ENCODE data around the gene DCUN1D2.

Gene DCUN1D2

DNA sequence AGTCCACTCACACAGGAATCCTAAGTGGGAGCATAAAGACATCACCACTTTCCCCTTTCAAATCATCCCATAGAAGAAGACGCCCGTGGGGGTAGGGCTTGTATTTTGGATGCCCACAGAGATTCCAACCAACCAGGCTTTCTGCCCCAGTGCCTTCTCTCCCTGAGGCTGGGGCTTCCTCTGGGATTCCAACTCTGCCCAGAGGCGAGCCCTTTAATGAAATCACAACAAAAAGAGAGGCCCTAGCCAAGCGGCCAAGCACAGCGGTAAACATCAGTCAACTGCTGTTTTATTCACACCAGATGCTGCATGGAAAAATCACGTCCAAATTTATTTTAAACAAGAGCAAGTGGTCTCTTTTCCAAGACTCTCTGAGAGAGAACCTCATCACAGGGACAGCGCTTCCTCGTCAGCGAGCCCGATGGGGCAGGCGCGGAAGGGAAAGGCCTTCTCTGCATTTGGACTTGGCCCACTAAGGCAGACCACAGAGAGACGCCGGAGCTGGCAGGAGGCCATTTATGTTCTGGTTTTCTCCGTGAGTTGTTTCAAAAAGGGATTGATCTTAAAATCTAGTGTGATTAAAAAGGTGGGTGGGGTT is 68.7 kb downstream of the DCUN1D2 start:
- TF ChIP-seq, protein P1, sequence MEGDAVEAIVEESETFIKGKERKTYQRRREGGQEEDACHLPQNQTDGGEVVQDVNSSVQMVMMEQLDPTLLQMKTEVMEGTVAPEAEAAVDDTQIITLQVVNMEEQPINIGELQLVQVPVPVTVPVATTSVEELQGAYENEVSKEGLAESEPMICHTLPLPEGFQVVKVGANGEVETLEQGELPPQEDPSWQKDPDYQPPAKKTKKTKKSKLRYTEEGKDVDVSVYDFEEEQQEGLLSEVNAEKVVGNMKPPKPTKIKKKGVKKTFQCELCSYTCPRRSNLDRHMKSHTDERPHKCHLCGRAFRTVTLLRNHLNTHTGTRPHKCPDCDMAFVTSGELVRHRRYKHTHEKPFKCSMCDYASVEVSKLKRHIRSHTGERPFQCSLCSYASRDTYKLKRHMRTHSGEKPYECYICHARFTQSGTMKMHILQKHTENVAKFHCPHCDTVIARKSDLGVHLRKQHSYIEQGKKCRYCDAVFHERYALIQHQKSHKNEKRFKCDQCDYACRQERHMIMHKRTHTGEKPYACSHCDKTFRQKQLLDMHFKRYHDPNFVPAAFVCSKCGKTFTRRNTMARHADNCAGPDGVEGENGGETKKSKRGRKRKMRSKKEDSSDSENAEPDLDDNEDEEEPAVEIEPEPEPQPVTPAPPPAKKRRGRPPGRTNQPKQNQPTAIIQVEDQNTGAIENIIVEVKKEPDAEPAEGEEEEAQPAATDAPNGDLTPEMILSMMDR (IDR thresholded peaks at IDR 0.05; ENCODE audit: low read depth, low read length), result no peak
- in situ Hi-C loops (cut with HindIII; ENCODE audit: low sequenced_read_pairs), result no loop called here
- peak; percentile 11 for DNase-seq (ENCODE audit: low read depth, low spot score)
- H3K4me3 ChIP-seq (ENCODE audit: low read depth, low read length), result no peak overlapping the region

DNA sequence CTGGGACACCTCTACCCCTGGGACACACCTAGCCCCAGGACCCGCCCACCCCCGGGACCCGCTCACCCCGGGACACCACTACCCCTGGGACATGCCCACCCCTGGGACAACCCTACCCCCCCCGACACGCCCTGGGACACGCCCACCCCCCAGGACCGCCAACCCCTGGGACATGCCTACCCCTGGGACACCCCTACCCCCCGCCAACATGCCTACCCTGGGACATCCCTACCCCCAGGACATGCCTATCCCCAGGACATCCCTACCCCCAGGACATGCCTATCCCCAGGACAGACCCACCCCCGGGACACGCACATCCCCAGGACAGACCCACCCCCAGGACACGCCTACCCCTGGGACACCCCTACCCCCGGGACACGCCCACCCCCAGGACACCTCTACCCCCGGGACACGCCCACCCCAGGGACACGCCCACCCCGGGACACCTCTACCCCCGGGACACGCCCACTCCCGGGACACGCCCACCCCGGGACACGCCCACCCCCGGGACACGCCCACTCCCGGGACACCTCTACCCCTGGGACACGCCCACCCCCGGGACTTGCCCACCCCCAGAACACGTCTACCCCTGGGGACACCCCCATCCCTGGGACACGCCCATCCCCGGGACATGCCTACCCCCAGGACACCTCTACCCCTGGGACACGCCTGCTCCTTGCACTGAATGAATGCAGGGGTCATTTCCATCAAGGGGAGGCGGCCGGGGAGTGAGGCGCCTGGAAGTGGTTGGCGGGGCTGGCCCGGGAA is 69.5 kb downstream of the DCUN1D2 start:
- TF ChIP-seq, protein P1 (IDR thresholded peaks at IDR 0.05; ENCODE audit: low read depth, low read length), result no peak
- no peak for DNase-seq (ENCODE audit: low read depth, low spot score)
- in situ Hi-C loops (cut with HindIII; ENCODE audit: low sequenced_read_pairs), result no loop called here
- H3K4me3 ChIP-seq (ENCODE audit: low read depth, low read length), result no peak overlapping the region

DNA sequence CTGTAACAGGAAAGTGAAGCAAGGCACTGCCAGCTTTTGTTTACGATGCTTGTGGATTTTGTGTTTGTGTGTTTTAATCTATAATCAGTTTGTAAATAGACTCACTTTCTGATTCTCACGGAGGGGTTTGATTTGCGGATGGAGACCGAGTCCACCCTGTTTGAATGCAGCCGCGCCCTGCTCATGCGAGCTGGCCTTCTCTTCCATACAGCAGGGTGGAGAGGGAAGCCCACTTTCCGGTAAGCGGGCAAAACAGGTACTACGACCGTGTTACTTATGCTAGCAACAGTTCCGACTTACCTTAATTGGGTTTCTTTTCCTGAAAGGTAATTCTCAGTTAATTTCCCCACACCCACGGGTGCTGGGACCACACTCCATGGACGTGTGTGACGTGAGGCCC is 70.3 kb downstream of the DCUN1D2 start:
- H3K4me3 ChIP-seq (ENCODE audit: low read depth, low read length), result no peak overlapping the region
- DNase-seq (ENCODE audit: low read depth, low spot score), result no peak
- in situ Hi-C loops (cut with HindIII; ENCODE audit: low sequenced_read_pairs), result no loop called here
- TF ChIP-seq, protein P1 (IDR thresholded peaks at IDR 0.05; ENCODE audit: low read depth, low read length), result no peak

DNA sequence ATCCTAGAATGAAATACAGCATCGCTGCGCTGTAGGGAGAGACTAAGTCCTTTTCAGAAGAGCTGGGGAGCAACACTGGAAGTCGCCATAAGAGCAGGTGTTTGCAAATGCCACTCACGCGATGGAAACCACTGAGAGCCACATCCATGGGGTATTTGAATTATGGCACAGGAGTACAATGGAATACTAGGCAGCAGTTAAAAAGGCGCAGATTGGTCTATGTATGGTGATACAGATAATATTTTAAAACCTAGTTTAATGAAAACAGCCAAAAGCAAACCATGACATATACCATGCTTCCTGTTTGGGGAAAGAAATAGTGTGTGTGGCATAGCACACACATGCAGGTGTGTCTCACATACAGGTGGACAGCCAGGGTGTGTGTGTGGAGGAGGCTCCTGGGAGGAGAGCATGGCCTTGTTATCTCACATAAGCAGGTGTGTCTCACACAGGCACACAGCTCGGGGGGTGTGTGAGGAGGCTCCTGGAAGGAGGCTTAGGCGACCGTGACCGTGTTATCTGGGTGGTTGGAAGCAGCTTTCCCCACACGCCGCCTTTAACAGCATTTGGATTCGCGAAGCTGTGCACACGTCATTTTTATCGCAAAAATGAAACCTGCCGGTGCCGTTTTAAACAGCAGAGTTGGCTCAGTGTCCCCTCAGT is 70.8 kb downstream of the DCUN1D2 start:
- DNase-seq (ENCODE audit: low read depth, low spot score), result no peak
- TF ChIP-seq, protein P1 (IDR thresholded peaks at IDR 0.05; ENCODE audit: low read depth, low read length), result no peak
- in situ Hi-C loops (cut with HindIII; ENCODE audit: low sequenced_read_pairs), result no loop called here
- H3K4me3 ChIP-seq (ENCODE audit: low read depth, low read length), result no peak overlapping the region

DNA sequence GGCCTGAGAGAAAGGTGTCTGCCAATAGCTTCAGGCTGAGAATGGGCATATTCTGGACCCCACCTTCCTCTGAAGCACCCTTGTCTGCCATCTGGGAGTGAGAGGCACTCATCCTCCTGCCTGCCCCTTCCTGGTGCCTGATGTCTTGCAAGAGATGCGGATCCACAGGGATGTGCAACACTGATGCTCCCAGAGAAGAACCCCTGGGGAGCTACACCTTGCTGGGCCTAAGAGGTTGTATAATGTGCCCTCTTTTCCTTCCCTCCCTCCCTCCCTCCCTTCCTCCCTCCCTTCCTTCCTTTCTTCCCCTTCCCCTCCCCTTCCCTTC is 71.8 kb downstream of the DCUN1D2 start:
- no peak overlapping the region for H3K4me3 ChIP-seq (ENCODE audit: low read depth, low read length)
- TF ChIP-seq, protein P1 (IDR thresholded peaks at IDR 0.05; ENCODE audit: low read depth, low read length), result no peak
- in situ Hi-C loops (cut with HindIII; ENCODE audit: low sequenced_read_pairs), result no loop called here
- no peak for DNase-seq (ENCODE audit: low read depth, low spot score)

DNA sequence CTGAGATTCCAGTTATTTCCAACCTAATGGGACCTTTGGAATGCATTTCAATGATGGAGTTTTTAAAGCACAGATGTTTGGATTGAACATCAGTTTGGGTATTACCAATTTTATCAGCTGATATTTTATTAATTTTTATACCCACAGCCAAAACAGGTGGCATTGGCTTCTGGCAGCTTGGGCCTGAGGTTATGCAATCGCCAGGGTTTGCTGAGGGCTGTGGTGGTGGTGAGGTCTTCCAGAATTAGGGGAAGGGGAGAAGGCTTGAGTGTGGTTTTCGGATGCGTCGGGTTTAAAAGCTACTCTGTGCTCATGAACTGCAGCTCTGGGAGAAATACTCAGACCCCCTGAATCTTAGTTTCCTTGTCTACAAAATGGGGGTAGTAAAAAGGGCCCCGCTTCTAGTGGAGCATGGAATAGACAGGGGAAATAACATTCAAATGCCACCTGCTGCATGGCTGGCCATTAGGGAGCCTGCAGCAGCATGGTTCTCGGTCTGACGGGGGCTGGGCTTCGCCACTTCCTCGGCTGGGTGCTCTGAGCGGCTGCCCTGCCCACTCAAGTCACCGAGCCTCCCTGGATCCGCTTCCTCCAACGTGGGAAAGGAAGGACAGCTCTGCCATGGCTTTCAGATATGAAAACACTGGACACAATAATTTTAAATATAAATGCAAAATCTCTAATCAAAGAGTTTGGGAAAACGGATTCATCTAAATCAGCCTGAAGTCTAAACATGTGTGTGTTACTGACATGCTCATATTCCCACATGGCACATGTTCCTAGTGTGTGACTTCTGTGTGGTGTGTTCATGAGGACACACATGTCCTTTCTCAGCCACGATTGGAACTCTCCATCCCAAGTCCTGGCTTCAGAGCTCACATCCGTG is 72.4 kb downstream of the DCUN1D2 start:
- DNase-seq (ENCODE audit: low read depth, low spot score), result no peak
- in situ Hi-C loops (cut with HindIII; ENCODE audit: low sequenced_read_pairs), result no loop called here
- H3K4me3 ChIP-seq (ENCODE audit: low read depth, low read length), result no peak overlapping the region
- TF ChIP-seq, protein P1 (IDR thresholded peaks at IDR 0.05; ENCODE audit: low read depth, low read length), result no peak

Data from astrocyte of the spinal cord (primary cell).